Stimulated activated CD4-positive, alpha-beta T cell treated with anti-CD3 and anti-CD28 coated beads, Interleukin-4, amount 100 ng/mL, for 24 hours (primary cell): ENCODE data around the gene B4GALNT1.
"Not testable (repeated sequence)": the region's sequence is repeated elsewhere in the genome, so short reads cannot be mapped to it uniquely, and the experiment has no call there.

ENCODE experiments used
- DNase-seq: peaks from one replicate; pipeline ENCODE4 v3.0.0-alpha.2; 2020

The B4GALNT1 gene

DNA sequence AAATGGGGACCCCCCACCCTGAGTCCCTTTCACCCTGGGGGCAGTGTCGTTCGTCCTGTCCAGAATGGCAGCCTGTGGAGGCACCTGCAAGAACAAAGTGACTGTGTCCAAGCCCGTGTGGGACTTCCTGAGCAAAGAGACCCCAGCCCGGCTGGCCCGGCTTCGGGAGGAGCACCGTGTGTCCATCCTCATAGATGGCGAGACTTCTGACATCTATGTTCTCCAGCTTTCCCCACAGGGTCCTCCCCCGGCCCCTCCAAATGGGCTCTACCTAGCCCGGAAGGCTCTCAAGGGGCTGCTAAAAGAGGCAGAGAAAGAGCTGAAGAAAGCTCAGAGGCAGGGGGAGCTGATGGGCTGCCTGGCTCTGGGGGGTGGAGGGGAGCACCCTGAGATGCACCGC is 26.2 kb downstream of the B4GALNT1 start:
- no peak for DNase-seq

DNA sequence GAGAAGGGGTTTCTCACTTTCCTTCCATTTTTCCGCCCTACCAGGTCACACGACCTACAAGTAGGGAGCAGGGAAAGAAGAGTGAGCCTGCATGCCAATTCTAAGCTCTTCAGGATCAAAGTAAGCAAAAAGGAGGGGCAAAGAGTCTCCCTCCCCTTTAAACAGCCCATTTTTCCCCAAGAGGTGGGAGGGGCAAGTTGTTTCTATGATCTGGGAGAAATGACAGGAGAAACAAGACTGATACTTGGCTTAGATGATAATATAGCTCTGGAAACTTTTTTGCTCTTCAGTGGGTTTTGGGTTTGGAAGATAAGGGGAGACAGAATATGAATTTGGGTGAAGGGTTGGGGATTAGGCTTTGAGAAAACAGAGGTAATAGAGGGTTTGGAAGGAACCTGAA is 26.6 kb downstream of the B4GALNT1 start:
- no peak for DNase-seq

DNA sequence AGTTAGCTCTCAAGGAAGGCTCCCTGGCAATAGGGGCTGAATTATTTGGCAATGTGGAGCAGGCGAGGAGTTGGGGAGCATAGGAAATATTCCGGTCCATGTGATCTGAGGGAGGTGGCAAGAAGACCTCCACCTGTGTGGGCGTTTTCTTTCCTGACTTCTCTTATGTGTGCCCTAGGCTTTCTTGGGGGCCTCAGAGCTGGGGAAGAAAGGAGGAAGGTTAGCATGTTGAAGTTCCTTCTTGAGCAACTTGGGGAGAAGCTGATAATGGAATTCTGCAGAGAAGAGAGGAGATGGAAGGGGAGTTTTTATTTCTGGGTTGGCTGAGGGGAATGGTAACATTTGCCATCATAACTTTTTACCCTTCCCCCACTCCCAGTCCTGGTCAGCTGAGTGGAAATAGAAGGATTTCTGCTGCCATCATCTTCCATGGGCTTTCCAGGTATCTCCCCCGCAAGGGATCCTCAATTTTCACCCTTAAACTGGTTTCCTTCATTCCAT is 27.1 kb downstream of the B4GALNT1 start:
- DNase-seq: no peak

DNA sequence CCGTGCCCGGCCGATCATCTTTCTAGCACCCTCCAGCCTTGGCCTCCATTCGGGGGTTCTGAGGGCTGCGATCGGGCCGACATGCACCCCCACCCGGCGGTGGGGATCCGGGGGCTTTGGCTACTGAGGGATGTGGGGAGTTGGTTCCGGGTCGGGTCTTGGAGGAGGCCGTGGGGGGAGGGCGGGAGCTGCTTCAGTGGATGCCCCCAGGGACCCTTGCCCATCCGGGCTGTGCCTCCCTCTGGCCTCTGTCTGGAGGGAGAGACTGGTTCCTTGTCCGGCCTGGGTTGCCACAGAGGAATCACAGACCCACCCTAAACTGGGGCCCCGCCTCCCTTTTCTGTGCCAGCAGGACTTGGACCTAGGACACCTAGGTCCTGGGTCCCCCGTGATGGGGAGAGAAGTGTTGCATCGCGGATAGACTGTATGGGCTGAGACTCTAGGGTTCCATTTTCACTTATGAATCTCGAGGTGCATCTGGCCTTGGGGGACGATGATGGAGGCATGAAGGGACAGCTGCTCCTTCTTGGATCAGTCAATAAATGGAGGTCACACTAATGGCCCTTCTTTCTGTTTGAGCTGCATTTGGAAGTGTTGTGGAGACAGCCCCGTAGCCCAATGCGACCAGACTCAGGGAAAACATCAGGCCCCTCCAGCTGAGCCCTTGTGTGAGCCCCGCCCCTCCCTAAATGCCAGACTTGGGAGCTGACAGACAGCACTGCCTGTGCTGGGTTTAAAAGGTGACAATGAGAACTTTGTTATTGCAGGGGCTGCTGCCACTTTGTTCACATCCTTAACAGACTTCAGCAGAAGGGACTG is 27.8 kb downstream of the B4GALNT1 start:
- DNase-seq: no peak

DNA sequence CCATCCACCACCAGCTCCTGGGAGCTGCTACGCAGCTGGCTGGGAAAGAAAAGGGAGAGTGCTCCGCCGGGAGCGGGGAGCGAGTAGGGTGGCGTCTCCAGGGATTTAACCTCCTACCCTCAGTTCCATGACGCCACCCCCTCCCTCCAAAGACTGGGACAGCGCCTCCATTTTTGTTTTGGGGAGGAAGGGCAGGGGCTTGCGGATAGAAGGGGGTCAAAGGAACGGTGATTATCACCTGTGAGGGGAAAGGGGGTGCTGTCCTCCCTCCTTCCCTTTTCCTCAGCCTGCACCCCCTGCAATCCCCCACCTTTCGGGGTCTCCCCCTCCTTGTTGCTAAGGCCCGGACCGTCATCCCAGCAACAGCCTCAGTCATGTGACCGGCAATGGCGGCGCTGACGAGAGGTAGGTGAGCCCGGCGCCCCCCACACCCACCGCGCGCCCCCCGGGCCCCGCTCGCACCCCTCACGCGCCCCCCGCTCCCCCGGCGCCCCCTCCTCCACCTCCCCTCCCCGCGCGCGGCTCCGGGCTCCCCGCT is 28.5 kb downstream of the B4GALNT1 start, which contains the start of gene DTX3:
DTX3 (plus strand) TSS at position 371 of the 538 bp plus-strand sequence. CDS start 1,694 bp downstream, outside the sequence.
- DNase-seq: peak; percentile 34

DNA sequence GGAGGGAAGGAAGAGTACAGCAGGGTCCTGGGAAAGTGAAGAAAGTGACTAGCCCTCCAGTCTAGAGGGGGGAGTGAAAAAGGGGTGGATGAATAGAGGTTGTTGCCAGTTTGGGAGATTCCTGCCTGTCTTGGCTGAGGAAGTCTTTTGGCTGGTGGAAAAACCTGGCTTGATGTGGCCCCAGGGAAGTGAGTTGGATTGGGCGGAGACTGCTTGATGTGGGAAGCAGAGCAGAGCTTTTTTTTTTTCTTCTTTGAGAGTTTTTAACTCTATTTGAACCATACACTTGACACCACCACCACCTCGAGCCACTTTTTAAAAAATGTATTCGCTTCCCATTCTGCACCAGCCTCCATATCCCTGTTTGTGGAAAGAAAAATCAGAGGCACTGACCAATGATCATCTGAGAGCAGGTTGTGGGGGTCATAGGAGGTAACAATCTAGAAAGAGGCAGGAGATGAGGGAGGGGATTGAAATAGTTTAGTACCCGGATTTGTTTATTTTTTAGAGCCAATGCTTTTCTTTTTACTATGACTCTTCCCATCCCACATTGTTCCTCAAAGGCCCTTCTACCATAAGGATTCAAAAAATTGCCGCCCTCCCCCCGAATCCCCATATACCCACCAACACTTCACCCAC is 29.1 kb downstream of the B4GALNT1 start:
- DNase-seq: no peak

DNA sequence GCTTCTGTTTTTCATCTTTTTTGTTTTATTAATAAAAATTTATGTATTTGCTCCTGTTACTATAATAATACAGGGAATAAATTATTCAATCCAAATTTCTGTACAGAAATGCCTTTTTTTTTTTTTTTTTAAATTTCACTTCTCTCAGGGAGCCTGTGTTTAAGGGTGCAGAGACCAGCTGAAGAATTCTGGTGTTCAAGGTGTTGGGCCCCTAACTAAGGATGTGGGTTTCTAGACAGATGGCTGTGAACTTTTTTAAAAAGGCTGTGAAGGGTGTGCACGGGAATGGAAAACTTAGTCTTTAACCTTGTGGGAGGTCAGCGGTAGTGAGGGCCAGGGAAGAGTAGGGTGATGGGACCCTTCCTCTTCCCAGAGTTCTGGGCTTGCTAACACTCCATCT is 29.7 kb downstream of the B4GALNT1 start:
- DNase-seq: no peak

DNA sequence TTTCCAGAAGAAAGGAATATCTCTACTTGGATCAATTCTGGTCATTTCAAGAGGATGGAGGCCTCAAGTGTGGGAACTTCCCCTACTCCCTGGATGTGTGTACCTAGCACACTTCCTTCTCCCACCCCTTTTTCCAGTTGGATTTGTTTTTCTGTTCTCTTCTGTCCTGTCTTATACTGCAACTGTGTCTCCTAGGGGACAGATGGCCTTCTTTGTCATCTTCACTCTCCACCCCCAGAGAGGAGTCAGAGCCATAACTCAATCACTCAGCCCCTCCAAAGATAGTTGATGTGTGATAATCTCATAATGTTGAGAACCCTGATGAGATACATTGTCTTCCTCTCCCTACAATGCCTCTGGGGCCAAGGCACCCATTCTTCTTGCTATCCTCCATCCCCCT is 30.5 kb downstream of the B4GALNT1 start:
- DNase-seq: no peak

DNA sequence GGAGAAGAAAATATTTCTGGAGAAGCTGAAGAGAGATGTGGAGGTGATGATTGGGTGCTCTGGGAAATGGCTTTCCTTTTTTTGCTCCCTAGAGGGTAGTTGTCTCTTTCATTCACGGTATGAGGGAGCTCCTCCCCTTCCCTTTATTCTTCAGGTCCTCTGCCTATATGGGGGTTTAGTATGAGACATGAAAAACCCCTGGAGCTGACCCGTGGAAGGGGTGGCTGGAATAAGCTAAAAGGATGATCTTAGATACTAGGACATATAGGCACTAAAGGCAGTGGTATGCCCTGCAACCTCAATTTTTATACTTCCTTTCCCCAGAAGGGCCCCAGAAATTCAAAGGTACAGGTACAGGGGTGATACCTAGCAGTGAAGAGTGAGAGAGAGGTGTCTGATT is 32.6 kb downstream of the B4GALNT1 start:
- no peak for DNase-seq

DNA sequence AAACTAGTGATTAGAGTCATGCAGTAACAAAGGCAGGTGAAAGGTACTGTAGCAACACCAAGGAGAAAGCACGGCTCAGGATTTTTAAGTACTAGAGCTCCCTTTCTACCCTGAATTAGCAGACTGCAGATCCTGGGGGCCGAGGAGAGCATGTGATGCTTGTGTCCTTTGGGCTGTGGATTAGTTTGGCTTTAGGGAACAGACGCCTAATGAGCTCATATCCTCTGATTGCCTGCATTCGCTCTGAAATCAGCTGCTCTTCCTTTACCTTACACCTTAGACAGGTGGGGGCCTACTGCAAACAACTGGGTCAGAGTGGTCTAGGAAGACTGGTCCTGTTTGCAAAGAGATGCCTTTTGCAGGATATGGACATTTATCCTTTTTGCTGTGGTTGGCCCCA is 39.8 kb downstream of the B4GALNT1 start:
- no peak for DNase-seq

DNA sequence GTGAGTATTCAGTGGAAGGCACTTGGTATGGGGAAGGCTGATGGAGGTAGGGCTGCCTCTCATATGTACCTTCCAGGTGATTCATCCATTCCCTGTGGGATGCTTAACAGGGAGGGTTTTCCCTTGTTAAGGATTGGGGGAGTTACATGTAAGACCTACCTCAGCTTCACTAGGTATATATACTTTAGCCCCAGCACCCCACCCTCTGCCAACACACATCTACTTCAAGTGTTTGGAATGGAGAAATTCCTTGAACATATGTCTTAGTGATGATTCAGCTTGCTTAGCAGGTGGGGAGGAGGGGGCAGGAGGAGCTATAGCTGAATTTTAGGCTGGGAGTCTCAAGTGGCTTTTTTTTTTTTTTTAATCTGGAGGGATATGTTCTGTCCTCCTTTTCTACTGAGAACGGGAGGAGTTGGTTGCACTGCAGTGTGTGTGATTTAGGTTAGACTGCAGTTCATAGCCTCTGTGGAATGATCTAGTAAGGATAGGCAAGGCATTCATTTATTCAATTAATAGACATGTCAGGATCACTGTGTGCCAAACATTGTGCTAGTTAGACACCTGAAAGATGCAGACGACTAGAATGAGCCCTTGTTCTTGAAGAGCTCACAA is 40.3 kb downstream of the B4GALNT1 start:
- DNase-seq: no peak

DNA sequence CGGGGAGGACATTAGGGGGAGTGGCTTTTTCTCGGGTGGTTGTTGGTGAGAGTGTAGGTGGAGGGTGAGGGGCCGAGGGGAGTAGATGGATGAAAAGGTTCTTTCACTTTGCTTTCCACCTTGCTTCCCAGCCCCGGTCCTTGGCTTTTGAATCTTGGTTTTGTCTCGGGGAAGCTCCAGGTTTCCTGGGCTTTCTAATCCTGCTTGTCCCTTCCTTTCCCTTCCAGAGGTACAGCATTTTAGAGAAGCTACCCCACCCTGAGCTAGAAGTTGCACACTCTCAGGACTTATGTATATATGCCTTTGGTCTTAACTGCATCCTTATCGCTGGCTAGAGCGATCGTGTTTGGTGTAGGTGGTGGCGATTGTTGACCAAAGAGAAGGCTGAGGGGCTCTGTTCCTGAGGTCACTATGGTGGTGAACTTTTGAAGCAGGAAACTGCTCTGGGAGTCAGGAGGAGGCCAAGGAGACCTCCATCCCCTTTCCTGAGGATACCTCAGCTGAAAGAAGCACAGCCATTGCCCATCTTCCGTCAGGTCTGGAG is 41.1 kb downstream of the B4GALNT1 start:
- DNase-seq: no peak

DNA sequence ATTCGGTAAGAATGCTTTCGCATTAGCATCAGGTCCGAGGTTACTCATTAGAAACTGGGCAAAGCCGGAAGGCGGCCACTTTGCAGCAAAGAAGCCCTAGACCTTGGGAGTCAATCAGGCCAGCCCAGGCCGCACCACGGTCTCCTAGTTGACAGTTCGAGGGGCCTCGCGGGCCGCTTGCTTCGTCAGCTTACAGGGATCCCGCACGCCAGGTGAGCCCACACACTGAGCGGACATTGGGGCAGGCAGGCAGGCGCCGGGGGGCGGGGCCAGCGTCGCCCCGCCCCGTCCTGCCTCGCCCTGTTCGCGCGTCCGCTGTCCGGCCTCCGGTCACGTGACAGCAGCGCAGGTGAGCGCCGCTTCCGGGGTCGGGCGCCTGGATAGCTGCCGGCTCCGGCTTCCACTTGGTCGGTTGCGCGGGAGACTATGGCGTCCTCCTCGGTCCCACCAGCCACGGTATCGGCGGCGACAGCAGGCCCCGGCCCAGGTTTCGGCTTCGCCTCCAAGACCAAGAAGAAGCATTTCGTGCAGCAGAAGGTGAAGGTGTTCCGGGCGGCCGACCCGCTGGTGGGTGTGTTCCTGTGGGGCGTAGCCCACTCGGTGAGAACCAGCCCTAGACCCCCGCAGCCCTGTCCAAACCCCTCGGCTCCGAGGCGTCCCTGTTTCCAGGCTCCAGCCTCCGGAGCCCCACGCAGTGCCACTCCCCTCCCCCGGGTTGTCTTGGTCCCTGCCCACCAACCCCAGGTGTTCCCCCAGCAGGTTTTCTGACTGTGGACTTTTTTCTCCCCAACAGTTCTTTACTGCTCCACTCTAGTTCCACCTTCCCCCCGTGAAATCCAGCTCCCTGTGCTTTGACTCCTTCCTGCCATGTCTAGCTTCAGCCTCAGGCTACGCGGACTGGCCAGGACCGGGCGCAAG is 41.9 kb downstream of the B4GALNT1 start, which contains the start of gene PIP4K2C:
PIP4K2C (plus strand) TSS at position 329 of the 918 bp plus-strand sequence; CDS start at position 427, 98 bp downstream.
- DNase-seq: peak; percentile 77

DNA sequence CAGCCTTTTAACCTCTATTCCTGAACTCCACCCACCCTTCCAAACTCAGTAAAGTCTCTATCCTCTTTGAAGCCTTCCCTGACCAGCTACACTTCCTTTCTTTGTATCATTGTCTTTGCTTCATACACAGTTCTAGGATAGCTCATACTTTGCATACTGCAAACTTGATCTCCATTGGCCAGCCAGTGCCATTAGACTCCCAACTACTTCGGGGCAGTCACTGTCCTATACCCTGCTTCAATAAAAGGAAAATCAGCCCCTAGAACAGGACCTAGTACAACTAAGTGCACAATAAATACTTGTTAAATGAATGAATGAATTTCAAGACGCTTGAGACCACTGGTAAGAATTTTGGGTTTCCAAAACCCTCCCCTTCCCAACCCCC is 42.5 kb downstream of the B4GALNT1 start:
- no peak for DNase-seq

DNA sequence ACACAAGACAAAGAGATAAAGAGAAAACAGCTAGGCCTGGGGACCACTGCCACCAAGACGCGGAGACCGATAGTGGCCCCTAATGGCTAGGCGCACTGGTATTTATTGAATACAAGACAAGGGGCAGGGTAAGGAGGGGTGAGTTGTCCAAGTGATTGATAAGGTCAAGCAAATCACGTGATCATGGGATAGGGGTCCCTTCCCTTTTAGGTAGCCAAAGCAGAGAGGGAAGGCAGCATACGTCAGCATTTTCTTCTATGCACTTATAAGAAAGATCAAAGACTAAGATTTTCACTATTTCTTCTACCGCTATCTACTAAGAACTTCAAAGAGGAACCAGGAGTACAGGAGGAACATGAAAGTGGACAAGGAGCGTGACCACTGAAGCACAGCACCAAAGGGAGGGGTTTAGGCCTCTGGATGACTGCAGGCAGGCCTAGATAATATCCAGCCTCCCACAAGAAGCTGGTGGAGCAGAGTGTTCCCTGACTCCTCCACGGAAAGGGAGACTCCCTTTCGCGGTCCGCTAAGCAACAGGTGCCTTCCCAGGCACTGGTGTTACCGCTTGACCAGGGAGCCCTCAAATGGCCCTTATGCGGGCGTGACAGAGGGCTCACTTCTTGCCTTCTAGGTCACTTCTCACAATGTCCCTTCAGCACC is 43.9 kb downstream of the B4GALNT1 start:
- DNase-seq: not testable (repeated sequence)

DNA sequence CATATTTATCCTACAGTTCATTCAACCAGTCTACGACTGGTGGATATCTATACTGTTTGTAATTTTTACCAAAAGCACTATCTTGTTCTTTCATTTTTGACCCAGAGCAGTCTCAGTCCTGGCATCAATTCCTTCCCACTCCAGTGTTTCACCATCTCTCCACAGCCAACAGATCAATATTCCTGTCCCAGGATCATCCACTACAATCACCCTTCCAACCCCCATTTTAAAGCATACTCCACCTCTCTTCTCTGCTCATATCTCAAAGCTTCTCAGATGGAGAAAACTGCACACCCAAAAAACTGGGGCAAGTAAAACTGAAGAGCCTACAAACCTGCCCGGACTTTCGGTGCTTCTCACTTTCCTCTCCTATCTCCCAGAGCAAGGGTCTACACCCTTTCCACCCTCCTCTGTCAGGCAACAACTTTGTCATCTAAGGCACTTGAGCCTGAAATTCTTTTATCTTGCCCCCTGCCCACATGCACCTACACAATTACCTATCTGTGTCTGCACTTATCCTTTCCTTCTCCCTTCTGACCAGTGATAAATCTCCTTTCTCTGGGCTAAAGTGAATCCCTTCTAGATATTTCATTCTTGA is 46.1 kb downstream of the B4GALNT1 start:
- DNase-seq: no peak

DNA sequence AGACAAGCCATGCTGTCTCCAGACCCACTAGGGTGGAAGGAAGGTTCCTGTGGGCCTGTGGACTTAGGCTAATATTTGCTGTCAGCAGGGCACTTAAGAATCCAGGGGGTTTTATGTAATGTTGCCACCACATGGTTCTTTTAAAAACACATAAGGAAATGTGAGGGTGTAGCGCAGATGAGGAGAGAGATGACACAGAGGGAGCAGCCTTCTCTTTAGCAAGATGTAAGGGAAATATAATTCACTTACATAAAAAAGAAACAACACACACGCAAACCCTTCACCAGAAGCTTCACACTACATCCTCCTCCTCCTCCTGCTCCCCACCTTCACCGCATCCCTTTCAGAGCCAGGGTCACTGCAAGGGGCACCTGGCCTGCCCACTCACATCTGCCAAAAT is 46.9 kb downstream of the B4GALNT1 start:
- no peak for DNase-seq

DNA sequence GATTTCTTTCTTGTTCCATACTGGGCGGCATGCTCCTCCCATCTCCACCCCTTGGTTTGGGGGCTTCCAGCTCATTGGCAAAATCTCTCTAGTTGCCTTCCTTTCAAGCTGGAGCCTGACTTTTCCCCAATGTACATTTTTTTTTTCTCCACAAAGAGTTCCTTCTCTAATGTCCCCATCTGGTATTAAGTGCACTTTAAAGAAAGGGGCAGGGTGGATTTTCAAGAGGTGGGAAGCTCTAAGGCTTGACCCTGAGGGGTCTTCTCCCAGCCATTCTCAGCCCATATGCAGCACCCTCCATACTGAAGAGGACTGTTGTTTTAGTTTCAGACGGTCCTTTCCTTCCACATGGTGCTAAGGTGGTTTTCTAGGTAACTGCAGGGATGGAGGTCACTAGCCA is 47.8 kb downstream of the B4GALNT1 start:
- DNase-seq: no peak

DNA sequence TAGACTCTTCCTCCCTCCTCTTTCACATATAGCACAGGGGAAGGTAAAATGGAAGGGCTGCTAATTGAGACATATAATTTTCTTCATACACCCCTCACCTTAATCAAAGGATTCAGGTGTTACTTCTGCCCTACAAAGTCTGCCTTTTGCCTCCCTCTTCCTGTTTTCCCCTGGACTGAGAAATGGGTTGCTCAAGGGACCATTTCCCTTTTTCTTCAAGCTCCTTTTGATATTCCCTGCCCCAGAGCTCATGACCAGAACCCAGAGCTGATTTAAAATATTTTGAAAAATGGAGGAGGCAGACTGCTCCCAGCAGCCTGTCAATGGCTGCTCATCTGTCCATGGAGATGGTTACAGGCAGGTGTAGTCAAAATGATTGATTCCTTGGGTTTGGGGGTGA is 48.3 kb downstream of the B4GALNT1 start:
- DNase-seq: no peak

DNA sequence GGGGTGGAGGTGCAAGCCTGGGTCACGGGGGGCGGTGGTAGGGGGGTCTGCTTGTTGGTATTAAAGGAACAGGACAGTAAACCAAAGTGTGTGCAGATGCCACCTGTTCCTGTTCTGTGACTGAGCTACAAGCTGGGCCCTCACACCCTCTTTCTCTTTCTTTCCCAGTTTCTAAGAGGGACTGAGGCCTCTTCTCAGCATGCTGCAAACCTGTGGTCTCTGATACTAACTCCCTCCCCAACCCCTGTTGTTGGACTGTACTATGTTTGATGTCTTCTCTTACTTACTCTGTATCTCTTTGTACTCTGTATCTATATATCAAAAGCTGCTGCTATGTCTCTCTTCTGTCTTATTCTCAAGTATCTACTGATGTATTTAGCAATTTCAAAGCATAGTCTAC is 49.0 kb downstream of the B4GALNT1 start:
- no peak for DNase-seq
